H1 (cell line): ENCODE measurements around the gene SMAGP. TPM values are rescaled to one million over a fixed set of nuclear protein-coding genes. Genes with fewer than 3 reads are reported as not detected.

Source experiments
- CTCF ChIA-PET: fragments of 300-600 bp; sonication (Branson Sonifier 250); formaldehyde crosslinking; loops from one replicate; lab custom pipeline; 2021; ENCODE audit not compliant: partially characterized antibody; lab: Charles Lee
- POLR2A ChIA-PET: fragments of 300-600 bp; sonication (Branson Sonifier 250); formaldehyde crosslinking; loops from one replicate; lab custom pipeline; 2021; ENCODE audit warnings: inconsistent platforms; ENCODE audit not compliant: partially characterized antibody; lab: Charles Lee
- DNase-seq, 2 experiments: peaks; one replicate each; pipeline versions ENCODE4 v3.0.0 to v3.0.0-alpha.2; 2010 to 2022; ENCODE audit warnings: low spot score in 2 of 2, low read depth in 1 of 2, mixed read lengths in 1 of 2
- FAIRE-seq: peaks from 2 replicates; lab custom pipeline; 2011; peaks lifted over from hg19 to GRCh38; lab: Jason Lieb, UNC
- H2AFZ ChIP-seq: 2 replicates; pipeline ENCODE4 v1.8.1; 2012; ENCODE audit warnings: low read length, inconsistent platforms
- H2AK5ac ChIP-seq: 2 replicates; pipeline ENCODE4 v1.6.1; 2013; ENCODE audit warnings: low read depth, low read length
- H2BK120ac ChIP-seq: replicated peaks from 2 replicates; pipeline ENCODE3; 2013; ENCODE audit warnings: low read depth, low read length, inconsistent platforms
- H2BK12ac ChIP-seq: 2 replicates; pipeline ENCODE4 v1.6.1; 2013; ENCODE audit warnings: low read depth, low read length
- H2BK15ac ChIP-seq: 2 replicates; pipeline ENCODE4 v1.6.1; 2013; ENCODE audit warnings: low read length
- H2BK20ac ChIP-seq: 2 replicates; pipeline ENCODE4 v1.6.1; 2013; ENCODE audit warnings: low read length
- H2BK5ac ChIP-seq: 2 replicates; pipeline ENCODE4 v1.6.1; 2013; ENCODE audit warnings: low read depth, low read length
- H3K14ac ChIP-seq: 2 replicates; pipeline ENCODE4 v1.6.1; 2013; ENCODE audit warnings: inconsistent platforms; ENCODE audit not compliant: insufficient read length
- H3K18ac ChIP-seq: 2 replicates; pipeline ENCODE4 v1.6.1; 2013; ENCODE audit warnings: low read length; ENCODE audit errors: extremely low read depth
- H3K23ac ChIP-seq: 2 replicates; pipeline ENCODE4 v1.6.1; 2013; ENCODE audit warnings: inconsistent platforms; ENCODE audit not compliant: insufficient read length
- H3K23me2 ChIP-seq: 2 replicates; pipeline ENCODE4 v1.6.1; 2013; ENCODE audit warnings: low read depth, low read length
- H3K27ac ChIP-seq: 2 replicates; pipeline ENCODE4 v1.6.1; 2011; ENCODE audit warnings: low read depth, low read length, inconsistent platforms
- H3K27me3 ChIP-seq, 4 experiments: replicated peaks in 1 of 4; 1 replicate in 1 of 4; 2 replicates in 3 of 4; pipeline versions ENCODE4 v1.6.1 to v1.8.1; 2011 to 2013; ENCODE audit warnings: low read length in 3 of 4, mild to moderate bottlenecking in 3 of 4, inconsistent platforms in 2 of 4, mixed read lengths in 2 of 4, moderate library complexity in 1 of 4; ENCODE audit not compliant: control insufficient read depth in 3 of 4, insufficient read depth in 3 of 4; ENCODE audit errors: extremely low read depth in 1 of 4
- H3K36me3 ChIP-seq, 4 experiments: 2 replicates each; pipeline versions ENCODE4 v1.6.1 to v1.8.1; 2011 to 2013; ENCODE audit warnings: mild to moderate bottlenecking in 4 of 4, low read length in 3 of 4, moderate library complexity in 2 of 4, control low read depth in 1 of 4, inconsistent platforms in 1 of 4; ENCODE audit not compliant: insufficient read depth in 4 of 4, control insufficient read depth in 2 of 4
- H3K4ac ChIP-seq: replicated peaks from 2 replicates; pipeline ENCODE3; 2013; ENCODE audit warnings: low read length, low read depth, mixed read lengths, inconsistent platforms; ENCODE audit not compliant: insufficient read length
- H3K4me1 ChIP-seq, 4 experiments: replicated peaks in 1 of 4; 1 replicate in 1 of 4; 2 replicates in 3 of 4; pipeline versions ENCODE4 v1.6.1 to v1.8.1; 2011 to 2013; ENCODE audit warnings: low read length in 3 of 4, inconsistent platforms in 2 of 4, mixed read lengths in 1 of 4; ENCODE audit not compliant: insufficient read depth in 4 of 4, control insufficient read depth in 3 of 4
- H3K4me2 ChIP-seq, 2 experiments: 2 replicates each; pipeline versions ENCODE4 v1.6.1 to v1.8.1; 2011 to 2013; ENCODE audit warnings: low read depth in 2 of 2, low read length in 2 of 2, control low read depth in 1 of 2, inconsistent platforms in 1 of 2, mild to moderate bottlenecking in 1 of 2; ENCODE audit not compliant: insufficient read depth in 1 of 2
- H3K4me3 ChIP-seq, 4 experiments: fragments of 200-600, 300-600 bp in 1 of 4; sonication (generic), shearing (Covaris generic), sonication (Bioruptor Twin) in 1 of 4; 2 replicates each; pipeline versions ENCODE4 v1.5.1 to v1.8.1; 2011 to 2016; ENCODE audit warnings: low read length in 4 of 4, low read depth in 3 of 4, control low read depth in 2 of 4, inconsistent platforms in 2 of 4, mild to moderate bottlenecking in 2 of 4, mixed read lengths in 1 of 4, moderate library complexity in 1 of 4; ENCODE audit not compliant: insufficient read depth in 2 of 4; ENCODE audit errors: extremely low read depth in 1 of 4
- H3K56ac ChIP-seq: replicated peaks from 2 replicates; pipeline ENCODE3; 2013; ENCODE audit warnings: low read depth, mild to moderate bottlenecking, mixed read lengths, low read length, inconsistent platforms; ENCODE audit not compliant: insufficient read length
- H3K79me1 ChIP-seq: 2 replicates; pipeline ENCODE4 v1.6.1; 2013; ENCODE audit warnings: low read depth, low read length, control low read depth
- H3K79me2 ChIP-seq, 2 experiments: 2 replicates each; pipeline versions ENCODE4 v1.6.1 to v1.8.1; 2012 to 2013; ENCODE audit warnings: low read length in 2 of 2, mild to moderate bottlenecking in 2 of 2, inconsistent platforms in 1 of 2; ENCODE audit not compliant: insufficient read depth in 2 of 2, control insufficient read depth in 1 of 2
- H3K9ac ChIP-seq, 4 experiments: replicated peaks in 1 of 4; 1 replicate in 1 of 4; 2 replicates in 3 of 4; pipeline versions ENCODE4 v1.6.1 to v1.8.1; 2011 to 2013; ENCODE audit warnings: low read depth in 3 of 4, low read length in 3 of 4, control low read depth in 2 of 4, mild to moderate bottlenecking in 2 of 4, moderate library complexity in 2 of 4, inconsistent platforms in 1 of 4; ENCODE audit errors: extremely low read depth in 1 of 4
- H3K9me3 ChIP-seq, 2 experiments: 2 replicates each; pipeline versions ENCODE4 v1.6.1 to v1.8.1; 2012 to 2013; ENCODE audit warnings: mild to moderate bottlenecking in 2 of 2, moderate library complexity in 2 of 2, control low read depth in 1 of 2, inconsistent platforms in 1 of 2, low read depth in 1 of 2, low read length in 1 of 2, mixed read lengths in 1 of 2; ENCODE audit not compliant: insufficient read depth in 2 of 2
- H4K20me1 ChIP-seq, 2 experiments: replicated peaks in 1 of 2; 2 replicates each; pipeline versions ENCODE3 to v1.8.1; 2011 to 2013; ENCODE audit warnings: inconsistent platforms in 2 of 2, low read length in 2 of 2, mild to moderate bottlenecking in 1 of 2; ENCODE audit not compliant: insufficient read depth in 2 of 2, control insufficient read depth in 1 of 2
- H4K5ac ChIP-seq: 2 replicates; pipeline ENCODE4 v1.6.1; 2013; ENCODE audit warnings: low read length, low read depth, mixed read lengths, inconsistent platforms; ENCODE audit not compliant: insufficient read length
- H4K8ac ChIP-seq: 2 replicates; pipeline ENCODE4 v1.8.0; 2013; ENCODE audit warnings: mild to moderate bottlenecking, moderate library complexity, low read length, inconsistent platforms; ENCODE audit not compliant: insufficient read depth; ENCODE audit errors: extremely low read depth
- H4K91ac ChIP-seq: replicated peaks from 2 replicates; pipeline ENCODE3; 2013; ENCODE audit warnings: low read length, mixed read lengths, inconsistent platforms; ENCODE audit not compliant: insufficient read length
- CHD1 ChIP-seq: IDR thresholded peaks from 2 replicates; pipeline ENCODE4 v1.6.1; 2012; ENCODE audit warnings: low read depth, low read length, improper control_type of control experiment
- TAF7 ChIP-seq: optimal IDR thresholded peaks from 2 replicates; pipeline ENCODE3; 2011; ENCODE audit warnings: low read depth, mild to moderate bottlenecking, inconsistent platforms, low read length, moderate library complexity, borderline replicate concordance
- WGBS, 2 experiments: shearing (Covaris generic) in 1 of 2; methylation state at CpG; one replicate each; pipeline versions ENCODE4 v1.1.6 to v1.1.7; 2013 to 2015; ENCODE audit warnings: low lambda C conversion rate in 2 of 2, mixed read lengths in 2 of 2, inconsistent platforms in 1 of 2, low coverage in 1 of 2, missing lambda C conversion rate in 1 of 2; ENCODE audit not compliant: insufficient replicate concordance in 2 of 2, insufficient coverage in 1 of 2, insufficient read length in 1 of 2; ENCODE audit errors: extremely low coverage in 1 of 2, missing lambda C conversion rate in 1 of 2; 5-methylcytosine and 5-hydroxymethylcytosine counted together
- polyA plus RNA-seq, 7 experiments: library from polyadenylated mRNA; depleted of rRNA in 3 of 7; stranded (reverse) in 5 of 7; unstranded in 2 of 7; fragments of >200 nt in 5 of 7; fragments of 200-250 nt in 2 of 7; gene quantifications; 1 replicate in 5 of 7; 2 replicates in 1 of 7; 4 replicates in 1 of 7; pipeline versions ENCODE4 v1.2.1 to v1.2.3, GENCODE V29; 2011 to 2013; ENCODE audit warnings: missing spikeins in 2 of 7, mixed read lengths in 2 of 7
- total RNA-seq: library from RNA; stranded (reverse); fragmentation: NEBNext Ultra II Directional; extraction: Animal tissue kit (Norgen Biotek cat#: 25700); gene quantifications from 2 replicates; pipeline ENCODE4 v1.2.1, GENCODE V29; 2021

SMAGP gene
- total and polyA plus RNA-seq, 2 of the 8 experiments (the other 6 are each of a cell fraction or from before 2014, with no cell fraction given): 9.4 to 12.7 TPM

GRCh38 chr12:51238037-51238509 lies 32.1 kb downstream of the SMAGP start:
- peak overlapping the region; percentile 80 for H4K5ac ChIP-seq
- peak overlapping the region; percentile 92 for H3K4ac ChIP-seq
- peak overlapping the region; percentile 93 for H3K56ac ChIP-seq
- H2BK15ac ChIP-seq: peak overlapping the region; percentile 100
- peak overlapping the region; percentile 54 to 98 (median 78) for H3K4me3 ChIP-seq
- H3K18ac ChIP-seq: peak overlapping the region; percentile 91
- H2BK5ac ChIP-seq: peak overlapping the region; percentile 88
- 50% methylated on average over 10 of the region's 10 CpGs; no CpG with 5 or more reads in 1 of the 2 experiments for WGBS, 2 experiments
- no peak overlapping the region for H3K23ac ChIP-seq
- H2BK20ac ChIP-seq: peak overlapping the region; percentile 51; the same call in 1 of the 2 replicates
- H3K23me2 ChIP-seq: peaks cover 8% of the 10 kb centered on the region
- peaks cover 0 to 9% (median 5%) of the 10 kb centered on the region in 4 experiments; a peak in 6 of 7 replicates for H3K4me1 ChIP-seq
- DNase-seq (no peak), FAIRE-seq (no peak)
- peaks cover 6% of the 10 kb centered on the region; the same call in 1 of the 2 replicates for H3K79me1 ChIP-seq
- peak overlapping the region; percentile 93 for H2BK120ac ChIP-seq
- no peaks in the 10 kb centered on the region for H3K9me3 ChIP-seq
- peak overlapping the region; percentile 82 to 88 for H3K4me2 ChIP-seq
- no peak for TF ChIP-seq CHD1
- TF ChIP-seq TAF7: peak; percentile 33
- peaks cover 17 to 32% (median 26%) of the 10 kb centered on the region in 4 experiments for H3K36me3 ChIP-seq
- peak overlapping the region; percentile 69; the same call in 1 of the 2 replicates for H4K8ac ChIP-seq
- H2AK5ac ChIP-seq: 0 out of 2 replicates have a peak overlapping the region, but pooled peaks have one; percentile 54
- peak overlapping the region; percentile 88 for H4K91ac ChIP-seq
- ChIA-PET POLR2A (interaction anchor here (0.6 to 3.3 kb wide), 19 partner anchors 9 to 190 kb away, joined by 3 to 26 read pairs (median 4); partner anchors contain the start of genes CSRNP2, LETMD1, POU6F1 and SMAGP), CTCF (interaction anchor here (0.6 to 1.2 kb wide), 2 partner anchors 20 to 26 kb away, joined by 3 to 4 read pairs; partner anchors contain the start of gene POU6F1)
- peaks cover 0 to 15% of the 10 kb centered on the region in 2 experiments; a peak in 2 of 4 replicates for H3K79me2 ChIP-seq
- H3K9ac ChIP-seq: peak overlapping the region; percentile 56 to 100 (median 92)
- H3K27me3 ChIP-seq: no peaks in the 10 kb centered on the region
- peak overlapping the region; percentile 96 for H2AFZ ChIP-seq
- H4K20me1 ChIP-seq: peaks cover 0 to 2% of the 10 kb centered on the region in 2 experiments
- H3K14ac ChIP-seq: peak overlapping the region; percentile 8
- H2BK12ac ChIP-seq: peak overlapping the region; percentile 64
- H3K27ac ChIP-seq: peak overlapping the region; percentile 65
